ENCODE results near the gene PRKCE.
"Not testable (repeated sequence)": the region's sequence is repeated elsewhere in the genome, so short reads cannot be mapped to it uniquely, and the experiment has no call there.

The PRKCE gene

DNA sequence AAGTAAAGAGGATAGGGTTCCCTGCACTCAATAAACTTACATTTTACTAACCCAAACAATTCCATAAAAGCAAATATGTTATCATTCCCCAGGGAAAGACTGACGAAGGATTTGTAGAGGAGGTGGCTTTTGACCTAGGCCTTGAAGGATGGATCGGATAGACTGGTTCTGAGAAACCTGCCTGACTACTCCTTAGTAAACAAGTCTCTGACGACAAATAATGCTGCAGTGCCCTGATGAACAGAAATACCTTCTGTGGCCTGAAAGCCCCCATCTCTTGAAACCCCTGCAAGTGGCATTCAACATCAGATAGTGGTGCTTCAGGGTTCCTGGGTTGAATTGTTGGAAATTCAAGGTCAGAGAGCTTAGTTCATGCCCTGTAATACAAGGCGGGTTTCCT lies 19.2 kb downstream of the PRKCE start:
- DNase-seq: no peak

DNA sequence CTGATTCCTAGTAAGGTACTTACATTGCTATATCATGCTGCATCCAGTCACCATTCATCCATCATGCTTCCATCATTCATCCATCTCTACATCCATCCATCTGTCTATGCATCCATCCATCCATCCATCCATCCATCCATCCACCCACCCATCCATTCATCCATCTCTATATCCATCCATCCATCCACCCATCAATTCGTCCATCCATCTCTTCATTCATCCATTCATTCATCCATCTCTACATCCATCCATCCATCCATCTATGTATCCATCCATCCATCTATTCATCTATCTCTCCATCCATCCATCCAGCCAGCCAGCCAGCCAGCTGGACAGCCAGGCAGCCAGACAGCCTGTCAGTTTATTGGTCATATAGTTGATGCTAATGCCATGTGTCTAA lies 20.7 kb downstream of the PRKCE start:
- DNase-seq: no peak

DNA sequence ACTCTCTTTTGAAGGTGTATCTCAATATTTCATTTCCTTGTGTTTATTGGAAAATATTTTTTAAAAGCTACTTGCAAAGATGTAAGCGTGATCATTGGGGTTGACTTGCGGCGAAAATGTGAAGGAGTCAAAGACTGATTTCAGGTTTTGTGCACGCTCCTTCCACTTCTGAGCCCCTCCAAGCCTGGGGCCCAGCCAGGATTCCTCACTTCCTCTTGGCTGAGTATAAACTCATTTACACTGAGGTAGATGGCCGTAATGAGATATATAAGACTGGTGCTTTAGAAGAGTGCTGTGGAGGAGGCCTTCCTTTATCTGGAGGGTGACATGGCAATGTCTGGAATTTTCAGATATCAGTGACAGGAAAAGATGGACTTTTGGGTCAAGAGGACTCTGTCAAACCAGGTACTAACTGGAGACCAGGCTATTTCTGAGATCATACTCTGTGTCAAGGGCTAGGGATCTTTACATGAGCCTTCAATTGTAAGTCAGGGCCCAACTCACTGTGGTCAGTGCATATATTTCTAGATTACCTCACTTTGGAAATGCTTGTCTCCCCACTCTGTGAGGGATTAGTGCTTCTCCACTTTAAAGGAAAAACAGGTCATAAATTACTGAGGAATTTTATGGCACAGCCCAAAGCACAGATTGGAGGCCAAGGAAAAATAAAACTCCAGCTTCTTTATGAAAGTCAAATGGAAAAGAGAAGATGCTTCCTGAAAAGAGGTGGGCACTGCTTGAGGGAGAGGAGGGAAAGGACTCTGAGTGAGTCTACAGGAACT lies 22.8 kb downstream of the PRKCE start:
- no peak for DNase-seq

DNA sequence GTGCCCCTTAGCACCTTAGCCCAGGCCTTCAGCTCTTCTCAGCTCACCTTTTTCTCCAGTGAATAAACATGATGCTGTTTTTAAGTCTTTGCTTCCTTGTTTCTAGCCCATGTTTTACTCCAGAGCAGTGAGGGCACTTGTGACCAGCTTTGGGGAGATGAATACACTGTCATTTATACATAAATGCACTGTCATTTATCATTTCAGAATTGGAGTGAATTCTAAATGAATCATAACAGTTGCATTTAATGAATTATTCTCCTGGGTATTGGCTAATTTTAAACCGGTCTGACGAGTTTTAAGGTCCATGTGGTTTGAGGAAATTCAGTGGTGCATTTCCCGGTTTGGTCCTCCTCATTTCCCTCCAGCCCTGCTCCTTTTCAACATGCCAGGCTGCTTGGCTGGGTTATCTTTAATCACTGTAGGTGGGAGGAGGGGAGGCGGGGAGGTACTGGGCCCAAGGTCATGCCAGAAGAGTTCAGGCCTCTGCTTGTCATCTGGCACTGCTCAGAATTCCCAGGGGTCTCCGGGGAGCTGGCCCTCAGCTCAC lies 23.9 kb downstream of the PRKCE start:
- DNase-seq: no peak

DNA sequence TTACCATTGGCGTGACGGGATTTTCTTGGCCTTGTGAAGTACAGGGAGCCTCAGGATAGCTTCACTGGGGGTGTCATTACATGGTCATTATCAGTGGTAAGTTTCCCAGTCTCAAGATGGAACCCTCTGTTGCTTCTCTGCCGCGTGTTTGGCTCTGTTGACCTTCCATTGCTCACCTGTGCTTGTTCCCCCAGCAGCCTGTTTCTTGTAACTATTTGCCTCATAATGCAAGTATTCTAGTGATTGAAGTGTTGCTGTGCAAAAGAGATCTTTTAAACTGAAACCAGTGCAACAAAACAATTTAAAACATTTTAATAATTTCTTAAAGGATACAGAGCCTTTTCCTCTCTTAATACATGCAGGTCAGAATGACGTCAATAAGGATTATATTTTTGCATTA lies 24.6 kb downstream of the PRKCE start:
- DNase-seq: no peak

DNA sequence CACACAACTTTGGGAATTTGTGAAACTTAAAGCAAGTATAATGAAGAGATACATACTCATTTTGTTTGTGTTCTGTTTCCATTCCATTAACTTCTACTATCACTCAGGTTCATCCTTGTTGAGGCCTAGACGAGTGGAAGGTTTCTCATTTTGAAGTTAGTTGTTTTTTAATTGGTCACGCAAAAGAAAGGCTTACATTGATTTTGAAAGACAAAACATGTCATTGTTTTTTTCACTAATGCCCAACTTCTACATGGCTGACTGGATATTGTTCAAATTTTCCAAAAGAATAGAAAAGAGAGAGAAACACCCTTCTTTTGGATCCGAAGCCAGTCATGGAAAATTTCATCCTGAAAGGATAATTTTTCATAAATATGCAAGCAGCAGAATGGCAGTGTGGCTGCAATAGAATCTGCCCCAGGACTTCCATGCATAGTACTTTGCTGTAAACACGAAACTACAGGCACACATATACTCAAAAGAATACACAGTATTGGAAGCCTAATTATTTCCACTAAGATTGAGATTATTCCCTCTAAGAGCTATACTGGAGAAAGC lies 27.4 kb downstream of the PRKCE start:
- DNase-seq: no peak

DNA sequence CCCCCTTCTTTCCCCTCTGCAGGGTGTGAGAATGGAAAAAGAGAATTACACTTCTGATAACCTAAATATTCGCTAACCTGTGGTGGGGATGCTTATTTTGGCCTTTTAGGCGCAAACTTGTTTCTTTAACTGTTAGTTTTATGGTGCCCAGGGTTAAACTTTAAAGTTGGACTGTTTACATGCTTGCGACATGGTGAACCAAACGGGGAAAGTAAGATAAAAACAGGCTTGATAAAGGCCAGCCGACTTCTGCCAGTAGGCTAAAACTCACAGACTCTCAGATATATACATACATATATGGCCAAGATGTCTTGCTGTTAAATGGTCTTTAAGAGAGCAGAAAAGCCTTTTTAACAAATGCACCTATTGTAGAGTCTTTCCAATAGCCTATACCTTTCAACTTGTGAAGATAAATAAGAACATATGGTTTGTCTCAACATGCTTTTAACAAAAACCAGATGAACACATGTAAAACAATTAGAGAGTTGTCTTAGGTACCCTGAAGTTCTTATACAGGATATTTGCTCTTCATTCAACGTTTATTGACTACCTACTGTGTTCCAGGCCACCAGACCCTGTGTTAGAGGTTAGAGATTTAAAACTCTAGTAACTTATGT lies 29.0 kb downstream of the PRKCE start:
- no peak for DNase-seq

DNA sequence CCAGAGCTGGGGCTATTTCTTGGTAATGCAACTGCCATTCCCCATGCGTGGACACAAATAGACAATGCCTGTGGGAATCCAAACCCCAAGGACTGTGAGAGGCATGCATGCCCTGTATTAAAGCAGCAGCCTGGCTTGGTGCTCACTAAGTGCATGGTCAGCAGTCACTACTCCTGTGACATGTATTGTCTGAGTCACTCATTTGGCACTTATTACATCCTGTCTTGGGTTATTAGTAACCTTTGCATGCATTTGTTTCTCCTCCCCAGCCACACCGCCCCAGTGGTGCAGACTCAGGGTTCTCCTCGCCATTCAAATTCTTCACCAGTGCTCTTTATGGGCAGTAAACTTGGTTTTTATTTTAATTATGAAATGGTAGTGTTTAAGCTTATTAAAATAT lies 30.2 kb downstream of the PRKCE start:
- DNase-seq: no peak

DNA sequence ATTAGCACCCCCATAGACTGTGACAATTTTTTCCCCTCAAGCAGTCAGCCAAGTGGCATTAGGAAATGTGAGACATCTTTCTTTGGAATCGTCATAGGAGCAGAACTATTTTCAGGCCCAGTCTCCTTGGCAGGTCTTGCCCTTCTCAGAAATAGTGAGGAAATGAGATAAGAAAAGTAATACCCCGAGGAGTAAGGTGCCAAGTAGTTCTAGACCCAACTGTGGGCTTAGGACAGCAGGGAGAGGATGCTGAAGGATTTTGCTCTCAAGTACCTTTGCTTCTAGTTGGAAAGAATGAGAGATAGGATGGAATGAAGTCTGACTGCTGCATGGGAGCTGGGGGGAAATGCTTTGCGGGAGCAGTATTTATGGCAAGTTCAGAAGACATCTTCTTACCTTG lies 31.8 kb downstream of the PRKCE start:
- DNase-seq: no peak

DNA sequence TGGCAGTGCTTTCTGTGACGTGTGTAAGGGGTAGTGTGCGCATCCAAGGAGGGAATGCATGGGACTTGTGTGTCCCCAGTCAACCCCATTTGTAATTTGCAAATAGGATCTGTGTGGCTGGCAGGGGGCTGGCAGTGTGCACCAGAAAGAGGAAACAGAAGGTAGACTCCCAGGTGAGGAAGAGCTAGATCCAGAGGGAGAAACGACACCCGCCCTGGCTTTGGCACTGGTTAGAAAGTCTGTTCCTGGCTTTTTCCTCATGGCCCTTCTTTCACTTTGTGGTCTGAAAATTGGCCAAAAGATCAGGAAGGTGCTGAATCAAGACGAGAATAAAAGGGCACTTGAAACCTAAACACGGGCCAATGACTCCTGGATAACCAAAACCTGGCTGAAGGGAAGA lies 33.3 kb downstream of the PRKCE start:
- no peak for DNase-seq

DNA sequence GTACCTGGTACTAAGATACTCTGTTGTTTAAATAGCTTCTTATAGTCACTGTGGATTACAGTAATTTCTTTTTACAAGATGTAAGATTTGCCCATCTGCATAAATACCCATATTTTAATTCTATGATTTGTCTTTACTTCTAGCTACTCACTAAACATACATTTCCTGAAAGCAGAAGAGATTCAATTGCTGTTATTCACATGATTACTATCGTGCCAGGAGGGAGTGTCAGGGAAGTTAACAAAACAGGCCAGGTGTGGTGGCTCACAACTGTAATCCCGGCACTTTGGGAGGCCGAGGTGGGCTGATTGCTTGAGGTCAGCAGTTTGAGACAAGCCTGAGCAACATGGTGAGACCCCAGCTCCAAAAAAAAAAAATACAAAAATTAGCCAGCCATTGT lies 33.8 kb downstream of the PRKCE start:
- DNase-seq: no peak

DNA sequence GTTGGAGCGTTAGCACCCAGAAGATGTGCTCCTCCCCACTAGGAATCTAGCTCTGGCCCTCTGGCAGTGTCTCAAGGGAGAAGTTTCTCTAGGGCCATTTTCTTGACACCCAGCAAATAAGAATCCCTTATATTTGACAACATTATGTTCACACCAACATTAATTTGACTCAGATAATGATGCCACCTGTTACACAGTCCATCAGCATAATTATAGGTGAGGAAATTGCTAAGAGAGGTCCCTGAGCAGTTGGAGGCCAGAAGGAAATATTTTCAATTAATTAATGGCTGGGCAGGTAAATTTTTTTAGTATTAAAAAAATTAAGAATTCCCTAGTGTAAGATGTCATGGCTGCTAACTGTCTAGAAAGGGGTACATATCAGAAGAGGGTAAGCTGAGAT lies 36.5 kb downstream of the PRKCE start:
- no peak for DNase-seq

DNA sequence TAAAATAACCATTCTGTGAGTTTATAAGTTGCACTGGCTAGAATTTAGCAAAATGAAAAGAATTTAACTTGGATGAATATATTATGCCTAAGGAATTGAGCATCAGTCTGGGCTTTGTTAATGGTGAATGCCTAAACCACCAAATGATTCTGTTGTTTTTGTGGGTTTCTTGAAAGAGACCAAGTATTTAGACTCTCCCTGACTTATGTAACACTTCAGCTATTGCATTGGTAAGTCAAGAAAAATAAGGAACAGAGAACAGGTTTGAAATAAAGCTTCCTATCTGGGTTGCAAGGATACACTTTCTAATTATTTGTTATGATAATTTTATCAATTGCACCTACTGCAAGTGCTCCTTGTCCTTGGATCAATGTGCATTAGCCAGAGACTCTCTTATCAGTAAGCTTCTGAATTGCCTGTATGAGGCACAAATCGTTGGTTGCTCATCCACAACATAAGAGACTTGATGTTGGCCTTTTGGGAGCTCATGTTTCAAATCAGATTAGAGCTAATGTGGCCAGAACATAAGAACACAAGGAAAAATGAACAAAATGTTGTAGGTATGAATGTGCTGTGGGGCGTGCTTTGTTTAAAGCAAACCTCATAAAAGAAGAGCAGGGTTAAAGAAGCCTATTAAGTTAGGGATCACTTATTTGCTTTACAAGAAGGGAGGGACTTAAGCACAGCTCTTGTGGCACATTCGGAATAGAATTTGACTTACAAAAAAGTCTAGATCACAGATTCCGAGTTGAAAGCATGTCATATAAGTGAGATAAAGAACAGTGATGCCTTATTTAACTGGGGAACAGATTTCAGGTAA lies 37.2 kb downstream of the PRKCE start:
- no peak for DNase-seq

DNA sequence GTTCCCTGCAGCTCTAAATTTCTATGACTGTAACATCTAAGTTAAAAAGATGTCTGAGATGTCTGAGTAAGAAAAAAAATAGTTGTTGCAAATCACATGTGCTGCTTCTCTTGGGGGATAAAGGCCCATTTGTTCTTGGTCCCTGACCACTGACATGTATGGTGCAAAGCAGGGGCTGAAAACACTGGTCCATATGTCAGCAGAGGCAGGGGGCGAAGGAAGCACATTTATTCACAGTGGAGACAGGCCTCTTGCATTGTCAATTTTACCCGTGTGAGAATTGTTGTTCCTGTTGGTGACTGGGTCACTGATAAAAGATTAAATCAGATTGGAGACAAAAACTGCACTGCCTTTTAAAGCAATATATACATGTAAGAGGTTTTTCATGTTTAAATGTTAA lies 38.8 kb downstream of the PRKCE start:
- no peak for DNase-seq

DNA sequence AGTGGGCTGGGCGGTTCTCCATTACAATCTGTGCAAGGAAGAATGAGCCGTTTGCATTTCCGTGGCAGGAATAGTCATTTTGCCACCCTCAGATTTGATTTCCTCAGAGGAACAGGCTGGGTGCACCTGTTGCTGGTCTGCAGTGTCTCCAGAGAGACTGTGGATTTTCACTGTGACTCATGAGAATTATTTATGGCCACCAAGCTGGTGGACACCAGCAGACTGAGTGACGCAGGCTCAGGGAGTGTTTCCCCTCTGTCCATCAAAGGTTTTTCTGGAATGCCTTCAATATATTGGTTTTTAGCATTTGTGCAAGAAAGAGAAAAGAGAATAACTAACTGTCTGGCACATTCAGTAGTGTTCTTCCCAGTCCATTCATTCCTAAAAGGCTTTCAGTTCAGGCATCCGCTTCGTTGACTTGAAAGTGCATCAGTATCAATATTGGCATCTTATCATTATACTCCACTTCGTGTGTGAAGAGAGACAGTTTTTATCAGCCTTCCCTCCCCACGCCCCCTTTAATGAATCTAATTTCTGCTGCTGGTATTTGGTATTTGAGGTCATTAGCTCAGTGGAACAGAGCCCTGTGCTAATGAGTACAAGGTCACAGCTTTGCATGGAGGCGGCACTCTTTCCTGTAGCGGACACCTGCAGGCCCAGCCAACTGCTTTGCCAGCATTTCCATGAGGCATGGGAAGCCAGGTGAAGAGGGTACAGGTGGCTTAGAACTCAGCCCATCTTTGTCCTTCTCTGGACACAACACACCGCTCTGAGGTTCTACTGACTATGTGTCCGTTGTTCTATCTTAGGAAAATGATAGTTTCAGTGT lies 39.9 kb downstream of the PRKCE start:
- no peak for DNase-seq

DNA sequence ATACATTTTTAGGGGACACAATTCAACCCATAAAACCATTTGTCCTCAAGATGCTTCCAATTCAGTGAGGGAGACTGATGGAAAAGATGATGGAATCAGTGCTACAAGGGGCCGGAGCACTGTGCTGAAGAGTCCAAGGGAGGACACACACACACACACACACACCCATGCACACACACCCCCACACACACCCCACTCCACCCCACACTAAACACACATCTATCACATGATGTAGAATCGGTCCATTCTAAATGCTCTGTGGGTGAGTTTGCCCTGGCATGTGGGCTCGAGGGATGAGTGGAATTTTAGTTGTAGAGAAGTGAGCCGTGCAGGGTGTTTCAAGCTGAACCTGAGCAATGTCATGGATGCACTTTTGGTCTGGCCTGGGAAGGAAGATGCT lies 41.1 kb downstream of the PRKCE start:
- no peak for DNase-seq

DNA sequence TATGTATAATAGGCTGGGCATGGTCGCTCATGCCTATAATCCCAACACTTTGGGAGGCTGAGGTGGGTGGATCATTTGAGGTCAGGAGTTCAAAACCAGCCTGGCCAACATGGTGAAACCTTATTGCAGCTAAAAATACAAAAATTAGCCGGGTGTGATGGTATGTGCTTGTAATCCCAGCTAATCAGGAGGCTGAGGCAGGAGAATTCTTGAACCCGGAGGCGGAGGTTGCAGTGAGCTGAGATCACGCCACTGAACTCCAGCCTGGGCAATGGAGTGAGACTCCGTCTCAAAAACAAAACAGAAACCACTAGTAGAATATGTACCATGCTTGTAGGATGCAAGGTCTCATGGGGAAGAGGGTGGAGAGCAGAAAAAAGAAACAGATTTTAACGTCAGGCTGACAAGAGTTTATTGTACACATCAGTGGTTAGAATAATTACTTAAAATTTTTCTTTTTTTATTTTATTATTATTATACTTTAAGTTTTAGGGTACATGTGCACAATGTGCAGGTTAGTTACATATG lies 44.1 kb downstream of the PRKCE start:
- not testable (repeated sequence) for DNase-seq

DNA sequence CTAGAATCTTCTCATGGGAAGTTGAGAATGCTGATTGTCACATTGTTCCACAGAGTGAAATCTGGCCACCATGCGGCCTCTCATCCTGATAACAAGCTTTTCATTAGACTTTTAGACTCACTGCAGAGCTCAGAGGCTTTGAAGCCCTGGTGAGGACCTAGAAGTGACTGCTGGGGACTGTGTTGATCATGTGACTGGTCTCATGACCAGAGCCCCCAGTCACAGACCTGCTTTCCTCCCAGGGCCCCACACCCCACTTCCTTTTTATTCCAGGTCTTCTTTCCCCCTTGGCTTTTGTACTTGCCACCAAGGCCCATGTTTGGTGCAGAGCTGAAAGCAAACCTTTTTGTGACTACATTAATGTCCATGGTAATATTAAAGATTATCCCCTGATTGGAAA lies 45.2 kb downstream of the PRKCE start:
- no peak for DNase-seq

DNA sequence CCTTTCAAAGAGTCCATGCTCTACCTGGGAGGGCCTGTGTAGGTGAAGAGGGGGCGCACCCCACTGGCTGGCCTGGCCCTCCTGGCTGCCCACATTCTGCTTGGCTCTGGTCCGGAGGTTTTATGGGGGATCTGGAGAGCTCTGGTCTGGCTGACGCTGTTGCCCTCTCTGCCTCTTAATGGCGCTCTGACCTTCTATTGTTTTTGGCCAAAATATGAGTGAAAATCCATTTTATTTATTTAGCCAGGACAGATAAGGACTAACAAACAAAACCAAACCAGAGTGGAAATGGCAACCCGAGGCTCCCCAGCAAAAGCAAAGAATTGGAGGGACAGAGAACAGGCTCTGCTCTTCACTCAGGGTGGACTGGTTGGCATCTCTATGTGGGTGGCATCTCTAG lies 45.7 kb downstream of the PRKCE start:
- DNase-seq: no peak

DNA sequence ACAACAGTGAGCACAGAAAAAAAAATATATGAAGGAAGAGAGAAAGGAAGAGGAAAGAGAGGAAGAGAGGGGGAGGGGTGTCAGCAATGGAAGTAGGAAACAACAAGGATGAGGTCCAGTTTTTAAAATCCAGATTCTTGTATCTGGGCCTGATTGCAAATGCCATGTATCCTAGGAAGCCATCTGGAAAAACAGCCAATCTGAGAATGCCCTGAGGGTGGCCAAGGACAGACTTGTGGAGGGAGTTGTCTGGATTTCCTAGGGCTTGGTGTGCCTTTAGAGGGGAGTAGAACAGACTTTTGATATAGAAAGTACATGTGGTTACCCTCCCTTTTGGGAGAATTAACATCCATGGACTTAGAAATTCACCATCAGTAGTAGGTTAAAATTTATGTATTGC lies 47.1 kb downstream of the PRKCE start:
- no peak for DNase-seq

DNA sequence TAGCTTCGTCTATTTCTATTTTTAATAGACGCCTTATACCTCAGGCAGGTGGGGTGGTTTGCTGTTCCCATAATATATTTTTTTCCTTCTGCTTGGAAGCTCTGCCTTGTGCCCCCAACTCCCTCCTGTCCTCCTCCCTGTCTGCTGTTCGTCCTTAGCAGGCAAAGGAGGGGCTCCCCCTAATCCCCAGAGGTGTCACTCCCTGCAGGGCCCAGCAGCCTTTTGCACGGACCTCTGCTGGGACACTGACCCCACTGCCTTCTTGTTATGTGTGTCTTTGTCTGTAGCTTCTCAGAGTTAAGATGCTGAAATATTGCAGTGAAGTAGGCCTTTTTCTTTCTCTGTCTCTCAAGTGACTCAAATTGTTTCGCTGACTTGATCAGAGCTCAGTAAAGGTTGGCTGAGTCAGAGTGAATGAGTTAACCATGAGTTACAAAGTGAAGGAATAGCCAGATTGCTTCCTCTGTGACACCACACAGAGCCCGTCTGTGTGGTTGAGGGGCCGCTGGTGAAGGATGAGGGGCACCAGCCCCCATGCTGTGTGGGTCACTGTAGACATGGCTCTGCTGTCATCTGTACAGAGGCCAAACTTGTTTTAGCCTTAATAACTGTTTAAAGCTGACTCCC lies 47.7 kb downstream of the PRKCE start:
- DNase-seq: no peak
